ENCODE data around the gene TMEM138.

DNA sequence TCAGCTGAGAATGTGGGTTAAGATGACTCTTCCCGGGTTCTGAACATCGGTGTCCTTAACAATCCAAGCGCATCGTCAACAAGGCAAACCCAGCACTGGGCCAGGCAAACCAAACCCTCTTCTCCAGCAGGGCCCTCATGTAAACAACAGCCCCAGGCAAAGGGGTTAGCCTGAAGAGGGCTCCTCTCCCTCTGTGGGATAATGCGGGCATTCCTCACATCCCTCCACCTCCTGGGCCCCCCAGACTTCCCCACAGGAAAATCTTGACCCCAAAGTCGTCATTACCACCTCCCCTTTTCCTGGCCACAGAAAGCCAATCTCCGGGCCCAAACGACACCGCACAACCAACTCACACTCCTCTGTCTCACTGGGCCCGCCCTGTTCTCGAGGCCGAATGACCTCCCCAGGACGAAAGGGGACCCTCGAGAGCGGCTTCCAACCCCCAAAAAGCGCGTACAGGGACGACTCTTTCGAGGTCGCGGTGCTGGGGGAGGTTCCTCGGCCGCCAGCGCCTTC lies 29.8 kb upstream of the TMEM138 start:
- TF ChIP-seq CTCF (IDR thresholded peaks at IDR 0.05 in 4 of 5, conservative IDR thresholded peaks at IDR 0.05 in 1 of 5): no peak
- TF ChIP-seq POLR2A (IDR thresholded peaks at IDR 0.05): no peak

All from gastrocnemius medialis (tissue), 4 donors.